Measurements from ENCODE around the gene DNASE1L1.

DNA sequence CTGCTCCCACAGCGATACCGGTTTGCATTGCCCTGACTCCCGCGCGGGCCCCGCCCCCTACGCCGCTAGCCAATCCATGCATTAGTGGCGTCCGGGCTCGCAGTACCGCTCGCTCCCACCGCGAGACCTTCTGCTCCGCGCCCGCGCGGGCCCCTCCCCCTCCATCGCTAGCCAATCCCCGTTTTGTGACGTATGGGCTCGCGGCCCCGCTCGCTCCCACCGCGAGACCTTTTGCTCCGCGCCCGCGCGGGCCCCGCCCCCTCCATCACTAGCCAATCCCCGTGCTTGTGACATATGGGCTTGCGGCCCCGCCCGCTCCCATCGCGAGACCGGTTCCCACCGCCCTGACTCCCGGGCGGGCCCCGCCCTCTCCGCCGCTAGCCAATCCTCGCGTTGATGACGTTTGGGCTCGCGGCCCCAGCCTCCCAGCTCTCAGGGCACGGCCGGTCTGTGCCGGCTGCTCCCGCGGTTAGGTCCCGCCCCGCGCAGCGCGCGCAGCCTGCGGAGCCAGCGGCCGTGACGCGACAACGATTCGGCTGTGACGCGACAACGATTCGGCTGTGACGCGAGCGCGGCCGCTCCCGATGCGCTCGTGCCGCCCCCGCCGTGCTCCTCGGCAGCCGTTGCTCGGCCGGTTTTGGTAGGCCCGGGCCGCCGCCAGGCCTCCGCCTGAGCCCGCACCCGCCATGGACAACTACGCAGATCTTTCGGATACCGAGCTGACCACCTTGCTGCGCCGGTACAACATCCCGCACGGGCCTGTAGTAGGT is 30.1 kb downstream of the DNASE1L1 start, which contains the start of gene EMD:
- TF ChIP-seq EGR2 (tag by site-specific recombination; IDR thresholded peaks at IDR 0.05; ENCODE audit: low read depth) (no peak), ZBTB1 (tag by site-specific recombination; IDR thresholded peaks at IDR 0.05) (0 out of 2 replicates have a peak, but pooled peaks have one; percentile 19), CTCF (tag by site-specific recombination; IDR thresholded peaks at IDR 0.05) (no peak), WT1 (tag by site-specific recombination; IDR thresholded peaks at IDR 0.05) (0 out of 2 replicates have a peak, but pooled peaks have one; percentile 9), ZNF140 (tag by site-specific recombination; IDR thresholded peaks at IDR 0.05) (no peak), ZNF274 (IDR thresholded peaks at IDR 0.05; ENCODE audit: low read length) (no peak), ZNF274 (tag by site-specific recombination; IDR thresholded peaks at IDR 0.05; ENCODE audit: borderline replicate concordance) (no peak), ELK4 (IDR thresholded peaks at IDR 0.05; ENCODE audit: borderline replicate concordance, low read depth, low read length) (no peak), ZNF501 (tag by site-specific recombination; IDR thresholded peaks at IDR 0.05) (no peak), ZNF23 (tag by site-specific recombination; IDR thresholded peaks at IDR 0.05; ENCODE audit: borderline replicate concordance) (no peak), FEZF1 (tag by site-specific recombination; IDR thresholded peaks at IDR 0.05) (no peak), BCL11B (tag by site-specific recombination; IDR thresholded peaks at IDR 0.05; ENCODE audit: low read depth) (no peak), REST (tag by site-specific recombination; IDR thresholded peaks at IDR 0.05) (no peak), ZBTB26 (tag by site-specific recombination; optimal IDR thresholded peaks at IDR 0.05) (peak; percentile 95), ZFP69B (tag by site-specific recombination; IDR thresholded peaks at IDR 0.05) (no peak)

Data from HEK293 (cell line).